Stimulated activated CD4-positive, alpha-beta T cell treated with anti-CD3 and anti-CD28 coated beads, Interleukin-15, amount 100 ng/mL, for 24 hours (primary cell): ENCODE results near the gene C1QTNF1.
A peak's percentile ranks its signal among the peaks of the same experiment; 100 is the strongest.
"Not testable (repeated sequence)": the region's sequence is repeated elsewhere in the genome, so short reads cannot be mapped to it uniquely, and the experiment has no call there.

ENCODE experiments used
- DNase-seq: peaks from one replicate; pipeline ENCODE4 v3.0.0-alpha.2; 2020

Gene C1QTNF1

GRCh38 chr17:79057737-79058385 lies 33.9 kb downstream of the C1QTNF1 start:
- DNase-seq: no peak

GRCh38 chr17:79062691-79063090 lies 38.7 kb downstream of the C1QTNF1 start:
- no peak for DNase-seq

GRCh38 chr17:79064026-79064425 lies 40.1 kb downstream of the C1QTNF1 start:
- no peak for DNase-seq

- DNase-seq: peak; percentile 71
Measured at GRCh38 chr17:79065105-79065670, 41.2 kb downstream of the C1QTNF1 start.

- no peak for DNase-seq
Measured at GRCh38 chr17:79066963-79067362, 43.0 kb downstream of the C1QTNF1 start.

GRCh38 chr17:79070266-79070880 lies 46.4 kb downstream of the C1QTNF1 start:
- no peak for DNase-seq

GRCh38 chr17:79071161-79071740 lies 47.3 kb downstream of the C1QTNF1 start:
- DNase-seq: no peak

GRCh38 chr17:79072544-79072943 lies 48.6 kb downstream of the C1QTNF1 start:
- DNase-seq: no peak

GRCh38 chr17:79073016-79073705 lies 49.2 kb downstream of the C1QTNF1 start:
- no peak for DNase-seq

GRCh38 chr17:79073706-79074088 lies 49.7 kb downstream of the C1QTNF1 start:
- no peak for DNase-seq

GRCh38 chr17:79074121-79074648 lies 50.2 kb downstream of the C1QTNF1 start:
- not testable (repeated sequence) for DNase-seq

- peak; percentile 95 for DNase-seq
Measured at GRCh38 chr17:79074649-79075445, 50.9 kb downstream of the C1QTNF1 start, which contains the start of gene ENGASE. Gene ENGASE (plus strand): TSS chr17:79074824. CDS start chr17:79074945, 121 bp downstream.

- DNase-seq: no peak
Measured at GRCh38 chr17:79075446-79075750, 51.4 kb downstream of the C1QTNF1 start.

- DNase-seq: no peak
Measured at GRCh38 chr17:79075861-79076406, 52.0 kb downstream of the C1QTNF1 start.

GRCh38 chr17:79077587-79077986 lies 53.6 kb downstream of the C1QTNF1 start:
- DNase-seq: no peak

GRCh38 chr17:79078476-79079190 lies 54.7 kb downstream of the C1QTNF1 start:
- no peak for DNase-seq

GRCh38 chr17:79079421-79080200 lies 55.6 kb downstream of the C1QTNF1 start:
- DNase-seq: no peak

- DNase-seq: no peak
Measured at GRCh38 chr17:79080349-79080748, 56.4 kb downstream of the C1QTNF1 start.

- no peak for DNase-seq
Measured at GRCh38 chr17:79080761-79081290, 56.9 kb downstream of the C1QTNF1 start.

GRCh38 chr17:79081571-79082276 lies 57.8 kb downstream of the C1QTNF1 start:
- no peak for DNase-seq
